SW480 (cell line): Measurements from ENCODE around the gene GPR25.
A peak's percentile ranks its signal among the peaks of the same experiment; 100 is the strongest.

Source experiments
- DNase-seq: peaks from one replicate; pipeline ENCODE4 v3.0.0-alpha.2; 2016; ENCODE audit warnings: low spot score

GPR25 gene

DNA sequence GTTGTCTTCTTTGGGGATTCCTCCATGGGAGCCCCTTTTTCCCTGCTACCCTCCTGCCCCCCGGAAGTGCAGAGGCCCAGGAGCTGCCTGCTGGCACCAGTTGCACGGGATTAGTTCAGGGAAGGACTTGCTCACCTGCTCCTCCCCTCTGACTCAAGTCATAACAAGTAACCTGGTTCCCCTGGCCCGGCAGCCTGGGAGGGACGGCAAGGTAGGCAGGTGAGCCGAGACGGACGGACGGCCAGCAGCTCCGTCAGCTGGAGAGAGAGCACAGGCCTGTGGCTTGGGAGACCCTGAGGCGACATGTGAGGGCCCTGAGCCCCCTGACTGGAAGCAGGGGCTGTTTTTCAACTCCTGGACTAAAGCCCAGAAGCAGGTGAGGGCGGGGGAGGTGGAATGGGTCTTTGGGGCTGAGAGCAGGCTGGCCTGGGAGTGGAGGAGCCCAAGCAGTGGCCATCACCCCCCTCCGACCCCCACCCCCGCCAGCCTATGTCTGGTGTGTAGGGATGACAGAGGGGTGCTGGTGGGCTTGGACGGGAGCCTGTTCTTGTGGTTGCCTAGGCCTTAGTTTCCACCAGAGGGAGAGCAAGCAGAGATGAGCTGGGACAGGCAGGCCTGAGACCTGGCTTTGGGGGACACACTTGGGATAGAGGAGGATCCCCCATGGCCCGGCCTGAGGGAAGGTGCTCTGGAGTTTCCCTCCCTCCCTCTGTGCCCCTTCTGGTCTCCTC is 22.1 kb downstream of the GPR25 start, which contains the start of gene INAVA:
INAVA (plus strand) TSS at position 189 of the 731 bp plus-strand sequence. CDS start 3,501 bp downstream, outside the sequence.
- peak; percentile 67 for DNase-seq

DNA sequence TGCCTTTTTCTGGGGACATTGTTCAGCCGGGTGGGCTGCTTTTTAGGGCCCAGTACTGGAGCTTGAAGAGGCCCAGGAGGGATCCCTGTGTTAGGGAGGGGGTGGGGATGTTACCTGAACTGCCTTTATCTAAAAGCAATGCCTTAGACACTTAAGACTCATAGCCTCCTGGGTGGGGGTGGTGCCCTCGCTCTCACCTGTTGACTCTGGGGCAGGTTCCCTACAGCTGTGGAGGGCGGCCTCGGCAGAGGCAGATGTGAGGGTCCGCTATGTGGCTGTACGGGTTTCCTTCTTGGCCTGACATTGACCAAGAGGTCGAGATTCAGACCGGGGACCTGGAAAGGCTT is 22.6 kb downstream of the GPR25 start:
- no peak for DNase-seq

DNA sequence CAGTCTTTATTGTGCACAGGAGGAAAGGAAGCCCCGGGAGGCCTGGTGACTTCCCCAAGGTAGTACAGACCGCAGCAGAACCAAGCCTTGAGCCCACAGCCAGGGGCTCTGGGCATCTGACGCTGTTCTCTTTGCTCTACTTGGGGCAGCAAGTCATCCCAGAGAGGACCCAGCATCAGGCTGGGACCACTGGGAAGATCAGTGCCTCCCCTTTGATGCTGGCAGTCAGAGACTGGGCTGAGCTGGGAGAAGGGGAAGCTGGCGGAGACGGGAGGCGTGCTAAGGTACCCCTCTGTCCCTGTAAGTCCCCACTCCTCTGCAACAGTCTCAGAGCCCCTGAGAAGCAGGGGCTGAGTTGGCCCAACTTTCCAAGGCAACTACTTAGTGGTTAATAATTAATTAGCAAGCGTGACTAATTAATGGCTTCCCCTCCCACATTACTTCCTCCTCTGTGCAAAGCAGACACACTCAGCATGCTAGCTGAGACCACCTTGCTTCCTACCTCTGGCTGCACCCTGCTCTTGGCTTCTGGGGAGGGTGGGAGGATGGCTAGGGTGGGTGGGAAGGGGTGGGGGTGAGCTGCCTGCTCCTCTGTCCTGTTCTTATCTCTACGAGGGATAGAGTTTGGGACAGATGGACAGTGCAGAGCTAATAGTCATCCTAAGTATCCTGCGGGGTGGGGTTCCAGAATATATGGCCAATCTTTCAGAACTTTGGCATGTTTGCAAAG is 23.2 kb downstream of the GPR25 start:
- DNase-seq = peak; percentile 53

DNA sequence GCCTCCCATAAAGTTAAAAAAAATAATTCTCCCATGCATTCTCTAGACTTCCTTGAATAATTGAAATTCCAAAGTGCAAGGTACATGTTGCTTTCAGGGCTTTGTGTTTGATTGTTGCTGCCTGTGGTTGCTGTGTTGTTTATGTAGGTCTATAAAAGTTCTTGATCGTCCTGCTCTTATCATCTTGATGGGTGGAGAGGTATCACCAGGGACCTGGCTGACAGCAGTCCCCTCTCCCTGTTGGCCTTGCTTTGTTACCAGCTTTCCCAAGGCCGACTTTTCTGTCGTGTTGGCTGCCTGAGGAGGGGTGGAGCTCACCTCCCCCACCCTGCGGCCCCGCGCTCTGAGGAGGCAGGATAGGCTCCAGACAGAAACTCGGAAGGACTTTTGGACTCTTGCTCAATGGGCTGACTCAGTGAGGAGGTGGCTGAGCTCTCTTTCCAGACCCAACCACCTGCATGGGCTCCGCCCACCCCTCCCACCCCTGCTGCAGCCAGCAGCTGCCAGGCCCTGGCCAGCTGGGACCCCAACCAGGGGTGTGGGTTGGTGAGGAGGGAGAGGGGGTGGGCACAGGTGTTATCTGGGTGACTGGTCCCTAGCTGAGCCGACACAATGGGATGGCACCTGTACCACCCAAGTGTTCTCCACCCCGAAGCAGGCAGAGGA is 23.9 kb downstream of the GPR25 start:
- DNase-seq = peak; percentile 76

DNA sequence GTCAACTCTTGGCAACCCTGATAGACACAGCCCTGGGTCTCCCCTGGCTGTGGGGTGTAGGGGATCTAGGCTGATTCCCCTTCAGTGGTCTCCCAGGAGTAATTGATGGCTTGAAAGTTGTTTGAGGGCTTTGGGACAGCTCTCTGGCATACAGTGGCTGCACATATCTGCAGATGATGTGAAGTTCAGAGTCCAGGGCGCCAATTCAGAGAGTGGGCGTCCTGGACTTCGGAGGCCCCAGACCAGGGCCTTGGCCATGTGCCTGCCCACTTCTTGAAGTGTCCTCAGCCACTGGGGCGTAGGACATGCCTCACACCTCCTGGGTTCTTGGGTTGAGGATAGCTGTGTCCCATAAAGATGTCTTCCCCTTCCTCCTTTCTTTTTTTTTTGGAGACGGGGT is 24.5 kb downstream of the GPR25 start:
- DNase-seq = no peak

DNA sequence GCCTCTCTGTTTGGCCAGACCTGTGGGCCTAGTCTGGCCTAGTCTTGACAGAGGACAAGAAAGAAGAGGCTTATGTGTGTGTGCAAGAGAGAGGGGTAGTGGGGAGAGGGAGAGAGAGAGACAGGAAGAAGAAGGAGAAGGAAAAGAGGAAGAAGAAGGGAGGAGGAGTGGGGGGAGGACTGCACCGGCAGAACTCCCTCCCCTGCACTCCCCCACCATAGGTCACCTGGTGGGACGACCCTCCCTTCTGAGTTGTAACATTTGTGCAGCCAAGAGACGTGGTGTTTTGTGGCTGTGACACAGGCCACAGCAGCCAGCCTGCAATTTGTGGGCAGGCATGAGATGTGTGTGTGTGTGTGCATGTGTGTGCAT is 26.2 kb downstream of the GPR25 start:
- no peak for DNase-seq

DNA sequence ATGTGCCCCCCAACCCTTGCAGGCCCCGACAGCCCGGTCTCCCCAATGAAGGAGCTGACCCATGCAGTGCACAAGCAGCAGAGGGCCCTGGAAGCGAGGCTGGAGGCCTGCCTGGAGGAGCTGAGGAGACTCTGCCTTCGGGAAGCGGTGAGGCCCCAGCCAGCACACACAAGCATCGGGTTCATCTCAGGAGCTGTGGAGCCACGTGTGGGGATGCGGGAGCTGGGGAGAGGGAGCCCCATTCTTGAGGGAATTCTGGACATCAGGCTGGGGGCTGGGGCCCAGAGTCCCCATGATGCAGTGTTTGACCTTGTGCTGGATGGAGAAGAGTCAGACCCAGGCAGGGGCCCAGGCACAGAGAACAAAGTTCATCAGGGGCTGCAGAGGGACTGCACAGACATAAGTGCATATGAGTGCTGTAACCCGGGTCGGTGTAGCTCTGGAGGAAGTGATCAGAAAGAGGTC is 26.7 kb downstream of the GPR25 start:
- no peak for DNase-seq

DNA sequence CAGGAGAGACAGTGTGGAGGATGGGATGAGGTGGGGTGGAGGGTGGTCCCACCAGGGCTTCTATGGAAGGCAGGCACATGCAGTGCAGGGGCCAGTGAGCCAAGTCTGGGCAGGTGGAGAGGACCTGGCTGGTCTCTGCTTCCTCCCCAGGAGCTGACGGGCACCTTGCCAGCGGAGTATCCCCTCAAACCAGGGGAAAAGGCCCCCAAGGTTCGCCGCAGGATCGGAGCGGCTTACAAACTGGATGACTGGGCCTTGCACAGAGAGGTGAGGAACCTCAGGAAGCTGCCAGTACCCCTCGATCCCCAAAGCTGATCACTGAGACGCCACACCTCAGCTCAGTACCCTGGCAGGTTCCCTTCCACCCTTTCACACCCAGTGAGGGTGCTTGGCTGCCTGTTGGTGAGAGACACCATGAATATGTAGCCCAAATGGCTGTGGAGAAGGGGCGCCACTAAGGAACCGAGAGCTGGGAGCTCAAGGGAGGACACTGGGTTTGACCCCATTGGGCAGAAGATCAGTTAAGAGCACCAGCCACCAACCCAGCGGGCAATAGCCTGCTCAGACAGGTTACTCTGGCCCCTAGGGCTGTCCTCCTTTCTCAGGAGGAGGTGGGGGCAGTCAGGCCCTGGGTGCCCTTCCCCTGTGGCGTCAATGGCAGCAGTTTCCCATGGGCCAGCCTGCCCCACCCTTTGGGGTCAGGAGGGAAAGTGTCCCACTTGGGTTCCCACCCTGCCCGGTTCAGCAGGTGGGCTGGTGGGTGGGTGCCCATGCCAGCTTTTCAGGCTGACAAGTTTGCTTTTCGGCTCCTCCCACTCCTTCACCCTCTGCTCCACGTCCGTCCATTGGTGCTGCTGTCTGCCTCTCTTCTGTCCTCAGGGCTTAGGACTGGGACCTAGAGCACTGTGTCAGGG is 27.4 kb downstream of the GPR25 start:
- DNase-seq = no peak

DNA sequence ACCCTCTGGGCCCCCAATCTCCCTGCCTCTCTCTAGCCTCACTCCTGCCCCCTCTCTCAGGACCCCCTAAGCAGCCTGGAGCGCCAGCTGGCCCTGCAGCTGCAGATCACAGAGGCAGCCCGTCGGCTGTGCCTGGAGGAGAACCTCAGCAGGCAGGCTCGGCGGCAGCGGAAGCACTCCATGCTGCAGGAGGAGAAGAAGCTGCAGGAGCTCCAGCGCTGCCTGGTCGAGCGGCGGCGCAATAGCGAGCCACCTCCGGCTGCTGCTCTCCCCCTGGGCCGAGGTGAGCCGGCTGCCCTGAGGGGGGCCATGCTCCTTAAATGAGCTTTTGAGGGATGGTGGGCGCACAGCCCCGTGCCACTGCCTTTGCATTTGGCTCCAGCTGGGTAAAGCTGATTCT is 28.1 kb downstream of the GPR25 start:
- no peak for DNase-seq

DNA sequence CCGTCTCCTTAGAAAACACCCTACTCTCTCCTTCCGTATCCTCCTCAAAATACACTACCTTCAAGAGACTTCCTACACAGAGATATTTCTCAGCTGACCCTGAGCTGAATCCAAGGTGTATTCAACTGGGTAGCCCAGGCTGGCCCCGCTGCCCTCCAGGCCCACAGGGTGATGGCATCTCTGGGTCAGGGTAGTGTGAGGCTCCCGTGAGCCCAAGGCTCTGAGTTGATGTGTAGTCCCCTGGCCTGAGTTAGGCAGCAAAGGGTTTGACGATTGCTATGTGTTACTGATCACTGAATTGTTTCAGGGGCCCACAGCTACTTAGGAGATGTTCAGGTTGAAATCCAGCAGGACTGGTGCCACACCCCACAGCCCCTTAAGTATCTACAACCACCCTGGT is 28.6 kb downstream of the GPR25 start:
- DNase-seq = no peak

DNA sequence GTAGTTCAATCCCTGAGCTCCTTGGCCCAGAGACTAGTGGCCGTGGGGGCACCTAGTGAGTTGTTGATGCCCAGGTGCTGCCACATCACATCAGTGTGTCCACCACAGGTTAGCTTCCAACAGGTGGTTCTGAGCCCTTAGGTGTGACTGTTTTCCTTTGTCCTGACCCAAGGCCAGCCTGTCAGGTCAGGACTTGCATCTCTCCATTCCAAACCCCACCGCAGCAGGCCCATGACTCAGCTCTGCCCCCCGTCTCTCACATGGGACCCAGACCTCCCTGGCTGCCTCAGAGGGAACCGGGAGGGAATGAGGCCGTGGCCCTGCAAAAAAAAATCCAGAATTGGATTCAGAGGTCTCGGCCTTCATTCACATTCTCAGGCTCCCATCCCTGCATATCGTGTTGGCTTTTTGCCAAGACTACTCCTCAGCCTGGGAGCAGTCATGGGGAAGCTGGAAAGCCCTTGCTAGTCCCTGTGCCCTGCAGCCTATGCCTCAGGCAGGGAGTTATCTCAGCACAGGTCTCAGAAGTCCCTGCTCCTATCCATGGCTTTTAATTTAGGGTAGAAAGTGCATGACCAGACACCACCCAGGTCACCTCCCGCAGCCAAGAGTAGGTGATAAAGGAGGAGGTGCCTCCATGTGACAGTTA is 29.1 kb downstream of the GPR25 start:
- DNase-seq = no peak

DNA sequence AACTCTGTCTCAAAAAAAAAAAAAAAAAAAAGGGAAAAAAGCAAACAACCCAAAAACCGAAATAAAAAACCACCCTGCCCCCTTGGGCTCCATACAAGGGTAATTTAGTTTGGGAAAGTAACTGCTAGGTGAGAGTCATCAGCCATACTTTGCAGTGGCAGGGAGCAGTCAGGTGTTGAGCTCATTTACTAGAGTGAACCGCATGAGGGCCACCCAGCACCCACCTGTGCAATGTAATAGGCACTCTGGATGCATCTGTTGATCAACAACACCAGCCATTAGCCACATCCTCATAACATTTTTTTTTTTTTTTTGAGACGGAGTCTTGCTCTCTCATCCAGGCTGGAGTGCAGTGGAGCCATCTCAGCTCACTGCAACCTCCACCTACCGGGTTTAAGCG is 31.0 kb downstream of the GPR25 start:
- DNase-seq = no peak

DNA sequence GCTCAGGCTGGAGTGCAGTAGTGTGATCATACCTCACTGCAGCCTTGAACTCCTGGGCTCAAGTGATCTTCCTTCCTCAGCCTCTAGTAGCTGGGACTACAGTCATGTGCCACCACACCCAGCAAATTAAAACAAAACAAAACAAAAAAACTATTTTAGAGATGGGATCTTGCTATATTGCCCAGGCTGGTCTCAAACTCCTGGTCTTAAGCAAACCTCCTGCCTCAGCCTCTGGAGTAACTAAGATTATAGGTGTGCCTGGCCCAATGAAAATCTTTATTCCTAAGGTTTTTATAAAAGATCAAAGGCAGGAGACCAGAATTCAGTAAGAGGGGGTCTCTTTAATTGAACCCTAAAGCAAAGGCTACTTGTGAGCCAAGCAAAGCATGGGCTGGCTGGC is 32.0 kb downstream of the GPR25 start:
- DNase-seq = no peak

DNA sequence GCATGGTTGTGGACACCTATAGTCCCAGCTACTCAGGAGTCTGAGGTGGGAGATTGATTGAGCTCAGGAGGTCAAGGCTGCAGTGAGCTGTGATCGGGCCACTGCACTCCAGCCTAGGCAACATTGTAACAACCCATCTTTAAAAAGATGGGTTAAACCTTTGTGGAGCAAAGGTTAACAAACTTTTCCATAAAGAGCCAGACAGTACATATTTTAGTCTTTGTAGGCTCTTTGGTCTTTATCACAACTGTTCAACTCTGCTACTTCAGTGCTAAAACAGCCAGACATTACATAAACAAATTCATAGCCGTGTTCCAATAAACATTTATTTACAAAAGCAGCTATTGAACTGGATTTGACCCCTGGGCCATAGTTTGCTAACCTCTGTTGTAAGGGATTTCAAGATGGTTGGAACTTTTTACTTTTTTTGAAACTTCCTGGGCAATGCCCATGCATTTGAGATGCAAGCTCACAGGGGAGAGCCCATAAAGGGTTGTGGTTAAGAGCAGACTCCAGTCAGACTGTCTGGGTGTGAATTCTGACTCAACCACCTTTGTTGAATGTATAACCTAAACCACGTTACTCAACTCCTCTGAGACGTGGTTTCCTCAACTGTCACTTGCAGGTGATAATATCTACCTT is 32.8 kb downstream of the GPR25 start:
- DNase-seq = no peak

DNA sequence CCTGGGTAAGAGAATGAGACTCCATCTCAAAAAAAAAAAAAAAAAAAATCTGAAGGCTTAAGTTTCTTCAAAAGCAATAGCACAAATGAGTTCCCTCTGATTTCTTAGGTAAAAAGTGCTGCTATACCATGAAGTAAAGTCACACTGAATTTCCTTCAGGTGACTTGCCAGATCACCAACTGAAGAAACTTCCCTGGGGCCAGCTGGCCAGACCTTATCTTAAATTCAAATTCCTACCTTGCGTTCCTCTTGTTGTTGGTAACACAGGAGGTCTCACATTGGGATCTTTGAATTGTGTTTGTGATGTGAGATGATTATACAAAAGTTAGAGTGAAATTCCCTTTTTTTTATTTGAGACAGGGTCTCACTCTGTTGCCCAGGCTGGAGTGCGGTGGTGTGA is 33.7 kb downstream of the GPR25 start:
- no peak for DNase-seq

DNA sequence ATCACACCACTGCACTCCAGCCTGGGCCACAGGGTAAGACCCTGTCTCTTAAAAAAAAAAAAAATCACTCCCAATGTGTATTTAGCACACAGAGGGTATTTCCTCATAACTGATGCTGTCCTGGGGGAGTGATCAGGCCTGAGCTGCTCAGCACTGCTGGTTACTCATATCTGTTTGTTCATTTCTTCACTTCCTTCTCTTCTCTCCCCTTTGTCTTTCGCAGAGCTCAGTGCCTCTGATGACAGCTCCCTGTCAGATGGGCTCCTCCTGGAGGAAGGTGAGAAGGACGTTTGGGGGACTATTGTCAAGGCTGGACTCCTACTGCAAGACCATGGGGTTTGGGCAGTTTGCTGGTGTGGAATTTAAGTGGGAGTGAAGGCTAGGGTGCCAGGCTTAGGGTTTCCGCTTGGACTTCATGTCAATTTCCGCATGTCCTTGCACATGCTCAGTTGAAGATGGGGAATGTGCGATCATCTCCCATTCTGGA is 34.9 kb downstream of the GPR25 start:
- no peak for DNase-seq

DNA sequence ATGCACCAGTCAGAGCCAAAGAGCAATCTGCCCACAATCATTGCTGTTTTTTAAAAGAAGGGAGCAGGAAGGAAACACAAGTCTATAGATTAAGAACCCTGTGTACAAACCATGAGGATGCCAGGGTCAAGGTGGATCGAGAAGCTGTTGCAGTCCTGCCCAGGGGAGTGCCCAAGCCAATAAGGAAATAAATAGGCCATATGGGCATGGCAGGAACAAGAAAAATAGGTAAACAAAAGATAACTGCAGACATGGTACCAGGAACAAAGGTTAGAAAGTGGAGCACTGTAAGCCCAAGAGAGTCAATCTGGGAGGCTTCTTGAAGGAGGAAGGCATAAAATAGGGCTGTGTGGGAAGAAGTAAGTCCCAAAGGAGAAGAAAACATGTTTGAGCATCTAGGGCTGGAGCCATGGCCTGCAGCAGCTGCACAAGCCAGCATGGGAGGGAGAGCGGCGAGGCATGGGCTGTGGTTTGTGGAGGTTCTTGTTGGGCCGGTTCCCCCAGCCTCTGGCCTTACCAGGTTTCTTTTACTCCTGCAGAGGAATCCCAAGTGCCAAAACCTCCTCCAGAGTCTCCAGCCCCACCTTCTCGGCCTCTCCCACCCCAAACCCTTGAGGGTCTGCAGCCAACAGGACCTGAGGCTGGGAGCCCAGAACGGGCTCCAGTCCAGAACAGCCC is 35.5 kb downstream of the GPR25 start:
- no peak for DNase-seq

DNA sequence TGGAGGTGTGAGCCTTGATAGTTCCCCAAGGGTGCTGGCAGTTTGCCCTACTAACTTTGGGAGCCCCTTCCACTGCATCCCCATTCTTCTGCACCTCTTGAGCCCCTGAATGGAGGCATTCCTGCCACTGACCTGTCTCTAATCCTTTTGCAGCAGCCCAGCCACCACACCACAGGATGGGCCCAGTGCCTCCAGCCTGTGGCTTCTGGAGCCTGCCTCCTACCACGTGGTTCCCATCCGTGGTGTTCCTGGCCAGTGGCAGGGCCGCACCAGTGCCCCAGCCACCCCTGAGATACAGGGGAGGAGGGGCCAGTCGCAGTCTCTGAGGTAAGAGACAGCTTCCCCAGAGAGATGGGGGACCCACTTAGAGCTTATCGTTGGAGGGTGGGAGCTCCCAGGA is 36.3 kb downstream of the GPR25 start:
- DNase-seq = no peak

DNA sequence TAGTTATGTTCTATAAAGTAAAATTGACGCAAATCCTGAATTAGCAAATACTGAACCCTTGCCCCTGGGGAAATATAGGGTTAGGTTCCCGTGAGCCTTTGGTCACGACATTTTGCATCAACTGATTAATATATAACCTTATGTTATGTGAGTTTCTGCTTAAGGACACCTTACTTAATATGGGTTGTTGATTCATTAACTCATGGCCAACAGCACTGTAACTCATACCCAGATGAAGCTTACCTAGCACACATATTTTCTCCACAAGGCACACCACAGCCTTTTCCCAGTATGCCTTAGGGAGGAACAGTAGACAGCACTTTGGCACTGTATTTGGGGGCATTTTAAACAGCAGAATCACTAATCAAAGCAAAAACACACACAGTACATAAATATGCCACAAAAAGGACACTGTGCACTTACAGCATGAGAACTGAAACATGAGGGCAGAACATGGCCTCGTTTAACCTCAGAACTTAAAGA is 37.0 kb downstream of the GPR25 start:
- no peak for DNase-seq

DNA sequence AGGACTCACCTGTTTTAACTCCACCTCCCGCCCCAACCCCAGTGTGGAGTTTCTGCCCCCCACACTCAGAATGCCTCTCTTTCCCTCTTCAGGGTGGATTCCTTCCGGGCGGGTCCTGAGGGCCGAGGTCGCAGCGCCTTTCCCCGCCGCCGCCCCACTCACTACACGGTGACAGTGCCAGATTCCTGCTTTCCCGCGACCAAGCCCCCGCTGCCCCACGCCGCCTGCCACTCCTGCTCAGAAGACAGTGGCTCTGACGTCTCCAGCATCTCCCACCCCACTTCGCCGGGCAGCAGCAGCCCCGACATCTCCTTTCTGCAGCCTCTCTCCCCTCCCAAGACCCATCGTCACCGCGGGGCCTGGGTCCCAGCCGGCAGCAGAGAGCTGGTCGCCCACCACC is 38.6 kb downstream of the GPR25 start:
- no peak for DNase-seq
